Lower leg skin (tissue), 3 donors: ENCODE data around the gene ARMS2.

ENCODE experiments used
- POLR2A ChIP-seq, 2 donors: fragments of 450-650 bp; IDR thresholded peaks; one replicate each; pipeline ENCODE4 v1.6.1; 2016 to 2017; ENCODE audit warnings: antibody characterized with exemption in 2 of 2, mild to moderate bottlenecking in 1 of 2, moderate library complexity in 1 of 2
- TF ChIP-seq, protein P1 (sequence below), 3 donors: fragments of 450-650 bp; IDR thresholded peaks; one replicate each; pipeline ENCODE4 v1.5.1; 2016; ENCODE audit warnings: antibody characterized with exemption in 3 of 3, mild to moderate bottlenecking in 3 of 3, moderate library complexity in 2 of 3

DNA sequence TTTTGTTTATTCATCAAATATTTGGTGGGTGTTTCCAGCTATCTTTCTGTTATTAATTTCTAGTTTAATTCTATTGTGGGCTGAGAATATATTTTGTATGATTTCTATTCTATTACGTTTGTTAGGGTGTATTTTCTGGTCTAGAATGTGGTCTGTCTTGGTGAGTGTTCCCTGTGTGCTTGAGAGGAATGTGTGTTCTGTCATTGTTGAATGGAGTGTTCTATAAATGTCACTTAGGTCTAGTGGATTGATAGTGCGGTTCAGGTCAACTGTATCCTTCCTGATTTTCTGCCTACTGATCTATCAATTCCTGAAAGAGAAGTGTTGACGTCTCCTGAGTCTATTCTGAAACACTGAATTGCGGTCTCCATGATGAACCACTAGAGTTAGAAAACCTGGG lies 15.4 kb downstream of the ARMS2 start:
- TF ChIP-seq, protein P1, sequence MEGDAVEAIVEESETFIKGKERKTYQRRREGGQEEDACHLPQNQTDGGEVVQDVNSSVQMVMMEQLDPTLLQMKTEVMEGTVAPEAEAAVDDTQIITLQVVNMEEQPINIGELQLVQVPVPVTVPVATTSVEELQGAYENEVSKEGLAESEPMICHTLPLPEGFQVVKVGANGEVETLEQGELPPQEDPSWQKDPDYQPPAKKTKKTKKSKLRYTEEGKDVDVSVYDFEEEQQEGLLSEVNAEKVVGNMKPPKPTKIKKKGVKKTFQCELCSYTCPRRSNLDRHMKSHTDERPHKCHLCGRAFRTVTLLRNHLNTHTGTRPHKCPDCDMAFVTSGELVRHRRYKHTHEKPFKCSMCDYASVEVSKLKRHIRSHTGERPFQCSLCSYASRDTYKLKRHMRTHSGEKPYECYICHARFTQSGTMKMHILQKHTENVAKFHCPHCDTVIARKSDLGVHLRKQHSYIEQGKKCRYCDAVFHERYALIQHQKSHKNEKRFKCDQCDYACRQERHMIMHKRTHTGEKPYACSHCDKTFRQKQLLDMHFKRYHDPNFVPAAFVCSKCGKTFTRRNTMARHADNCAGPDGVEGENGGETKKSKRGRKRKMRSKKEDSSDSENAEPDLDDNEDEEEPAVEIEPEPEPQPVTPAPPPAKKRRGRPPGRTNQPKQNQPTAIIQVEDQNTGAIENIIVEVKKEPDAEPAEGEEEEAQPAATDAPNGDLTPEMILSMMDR (IDR thresholded peaks at IDR 0.05): no peak
- TF ChIP-seq POLR2A (IDR thresholded peaks at IDR 0.05): no peak
